Measurements from ENCODE around the gene POU2F1. TPM values are rescaled to one million over a fixed set of nuclear protein-coding genes. Genes with fewer than 3 reads are reported as not detected.

Gene POU2F1
- total and polyA plus RNA-seq, 7 donors: 2.3 to 35.5 (median 15.0) TPM

DNA sequence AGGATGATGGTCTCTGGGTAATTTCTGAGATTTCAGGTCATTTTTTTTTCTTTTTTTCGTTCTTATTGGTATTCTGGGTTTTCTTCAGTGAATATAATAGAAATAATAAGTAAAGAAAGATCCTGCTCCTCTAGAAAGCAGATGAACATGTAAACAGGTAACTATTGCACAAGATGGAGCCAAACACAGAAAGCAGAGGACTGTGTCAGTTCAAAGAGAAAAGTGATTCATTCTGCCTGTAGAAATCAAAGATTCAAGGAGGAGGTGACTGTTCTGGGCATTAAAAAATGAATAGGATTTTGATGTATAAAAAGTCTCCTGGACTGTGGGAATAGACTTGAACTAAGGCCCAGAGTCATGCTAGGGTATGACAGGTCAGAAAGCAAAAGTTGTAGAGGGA, 41.9 kb upstream of the POU2F1 start:
- 0% methylated on average over 1 of the region's 1 CpG for WGBS, 2 donors
- TF ChIP-seq POLR2AphosphoS5 (IDR thresholded peaks at IDR 0.05) (no peak), POLR2A (IDR thresholded peaks at IDR 0.05) (no peak), EP300 (IDR thresholded peaks at IDR 0.05) (no peak), CTCF (IDR thresholded peaks at IDR 0.05) (no peak)
- no peaks in the 10 kb centered on the region for H3K4me1 ChIP-seq
- DNase-seq: no peak
- no peaks in the 10 kb centered on the region for H3K9me3 ChIP-seq
- H3K27ac ChIP-seq: no peak overlapping the region
- no peaks in the 10 kb centered on the region for H3K36me3 ChIP-seq
- no peaks in the 10 kb centered on the region for H3K27me3 ChIP-seq
- intact Hi-C loops (cut with DNase I): no loop called here
- no peak overlapping the region for H3K4me3 ChIP-seq

DNA sequence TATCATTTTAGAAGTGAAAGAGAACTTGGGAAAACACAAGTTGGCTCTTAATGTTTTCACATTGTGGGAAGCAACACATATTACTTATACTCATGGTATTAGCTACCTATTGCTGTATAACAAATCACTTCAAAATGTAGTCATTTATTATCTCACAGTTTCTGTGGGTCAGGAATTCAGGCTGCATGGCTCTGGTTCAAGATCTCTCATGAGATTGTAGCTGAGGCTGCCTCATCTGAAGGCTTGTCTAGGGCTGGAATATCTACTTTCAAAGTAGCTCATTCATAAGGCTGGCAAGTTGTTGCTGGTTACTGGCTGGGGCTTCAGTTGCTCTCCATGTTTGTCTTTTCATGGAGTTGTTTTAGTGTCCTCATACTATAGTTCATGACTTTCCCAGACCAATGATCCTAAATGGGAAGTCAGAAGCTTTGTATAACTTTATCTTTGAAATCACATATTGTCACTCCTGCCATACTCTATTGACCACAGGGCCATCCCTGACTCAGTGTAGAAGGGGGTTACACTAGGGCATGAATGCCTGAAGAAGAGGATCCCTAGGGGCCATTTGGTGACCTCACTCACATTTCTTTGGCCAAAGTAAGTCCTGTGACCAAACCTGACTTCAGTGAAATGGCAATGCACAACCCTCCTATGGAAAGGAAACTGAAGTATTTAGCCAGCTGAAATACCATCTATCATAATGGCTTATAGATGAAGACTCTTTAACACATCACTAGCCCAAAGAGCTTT, 37.9 kb upstream of the POU2F1 start:
- DNase-seq: no peak
- no peaks in the 10 kb centered on the region for H3K36me3 ChIP-seq
- no peaks in the 10 kb centered on the region for H3K27me3 ChIP-seq
- H3K9me3 ChIP-seq: no peaks in the 10 kb centered on the region
- no peak overlapping the region for H3K27ac ChIP-seq
- TF ChIP-seq POLR2AphosphoS5 (IDR thresholded peaks at IDR 0.05): no peak
- no peak for TF ChIP-seq POLR2A (IDR thresholded peaks at IDR 0.05)
- no peak for TF ChIP-seq CTCF (IDR thresholded peaks at IDR 0.05)
- no peak for TF ChIP-seq EP300 (IDR thresholded peaks at IDR 0.05)
- no peaks in the 10 kb centered on the region for H3K4me1 ChIP-seq
- intact Hi-C loops (cut with DNase I): no loop called here
- no peak overlapping the region for H3K4me3 ChIP-seq

DNA sequence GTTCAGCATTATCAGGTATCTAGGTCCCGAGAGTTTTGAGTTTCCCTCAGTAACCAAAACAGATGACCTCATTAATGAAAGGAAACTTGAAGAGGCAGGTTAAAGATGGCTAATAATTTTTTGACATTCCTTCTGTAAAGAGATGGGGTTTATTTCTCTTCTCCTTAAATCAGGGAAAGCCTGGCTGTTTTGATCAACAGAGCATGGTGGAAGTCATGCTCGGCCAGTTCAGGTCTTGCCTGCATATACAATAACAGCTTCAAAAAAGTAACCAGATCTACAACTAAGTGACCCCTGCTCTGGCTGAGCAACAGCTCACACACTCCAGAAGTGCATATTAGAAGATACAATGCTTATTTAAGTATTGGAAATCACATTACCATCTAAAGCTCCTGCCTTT, 36.6 kb upstream of the POU2F1 start:
- Histone ChIP-seq H3K4me3 (no peak overlapping the region), H3K9me3 (no peaks in the 10 kb centered on the region), H3K27me3 (no peaks in the 10 kb centered on the region), H3K36me3 (no peaks in the 10 kb centered on the region), H3K4me1 (no peaks in the 10 kb centered on the region), H3K27ac (no peak overlapping the region)
- no peak for DNase-seq
- WGBS, 2 donors: 74 to 88% methylated on average over 2 of the region's 2 CpGs
- intact Hi-C loops (cut with DNase I): no loop called here
- TF ChIP-seq POLR2AphosphoS5 (IDR thresholded peaks at IDR 0.05) (no peak), EP300 (IDR thresholded peaks at IDR 0.05) (no peak), CTCF (IDR thresholded peaks at IDR 0.05) (no peak), POLR2A (IDR thresholded peaks at IDR 0.05) (no peak)

DNA sequence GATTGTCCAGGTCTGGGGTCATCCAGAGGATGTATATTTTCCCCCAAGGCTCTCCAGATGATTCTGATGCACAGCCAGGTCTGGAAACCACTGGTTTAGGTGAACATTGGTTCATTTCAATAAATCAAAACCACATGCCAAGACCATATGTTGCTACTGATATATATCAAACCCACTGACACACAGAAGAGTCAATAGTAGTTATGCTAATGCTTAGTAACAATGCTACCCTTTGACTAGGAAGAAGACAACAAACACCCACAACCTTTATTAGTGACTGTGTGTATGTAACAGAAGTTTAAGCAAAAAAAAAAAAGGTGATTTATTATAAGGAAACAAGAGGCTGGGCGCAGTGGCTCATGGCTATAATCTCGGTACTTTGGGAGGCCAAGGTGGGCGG, 35.6 kb upstream of the POU2F1 start:
- 66 to 83% methylated on average over 3 of the region's 3 CpGs for WGBS, 2 donors
- H3K4me3 ChIP-seq: no peak overlapping the region
- no peaks in the 10 kb centered on the region for H3K9me3 ChIP-seq
- intact Hi-C loops (cut with DNase I): no loop called here
- no peak for DNase-seq
- no peak for TF ChIP-seq CTCF (IDR thresholded peaks at IDR 0.05)
- TF ChIP-seq EP300 (IDR thresholded peaks at IDR 0.05): no peak
- no peak overlapping the region for H3K27ac ChIP-seq
- H3K4me1 ChIP-seq: no peaks in the 10 kb centered on the region
- no peaks in the 10 kb centered on the region for H3K36me3 ChIP-seq
- H3K27me3 ChIP-seq: no peaks in the 10 kb centered on the region

All from sigmoid colon (tissue), 7 donors.